Central memory CD8-positive, alpha-beta T cell (primary cell): ENCODE measurements around the gene LCE1C.

Experiments
- ATAC-seq: fragments of 150-1000 bp; cut with Tn5 transposase; replicated peaks from 2 replicates; pipeline ENCODE4 v1.10.0; 2022; ENCODE audit warnings: mild to moderate bottlenecking, moderate FRiP score, moderate number of reproducible peaks; ENCODE audit not compliant: poor library complexity, severe bottlenecking; ENCODE audit errors: extremely low read depth
- DNase-seq, 2 donors: peaks; one replicate each; pipeline ENCODE4 v3.0.0; 2021; ENCODE audit warnings: low spot score in 2 of 2
- H3K27ac Mint-ChIP-seq: one replicate; pipeline ENCODE4 v1.8.0; 2022; ENCODE audit warnings: low read depth, mild to moderate bottlenecking, moderate library complexity, mixed read lengths
- H3K27me3 Mint-ChIP-seq: one replicate; pipeline ENCODE4 v1.8.0; 2022; ENCODE audit warnings: mixed read lengths
- H3K36me3 Mint-ChIP-seq: one replicate; pipeline ENCODE4 v1.8.0; 2022; ENCODE audit warnings: mild to moderate bottlenecking, moderate library complexity, mixed read lengths; ENCODE audit not compliant: insufficient read depth
- H3K4me1 Mint-ChIP-seq: one replicate; pipeline ENCODE4 v1.8.0; 2022; ENCODE audit warnings: mixed read lengths
- H3K4me3 Mint-ChIP-seq: one replicate; pipeline ENCODE4 v1.8.0; 2022; ENCODE audit warnings: mild to moderate bottlenecking, moderate library complexity, mixed read lengths
- H3K9me3 Mint-ChIP-seq: one replicate; pipeline ENCODE4 v1.8.0; 2022; ENCODE audit warnings: mixed read lengths

The LCE1C gene

GRCh38 chr1:152786077-152786476 lies 20.4 kb downstream of the LCE1C start, which contains the start of gene LCE1E:
Gene LCE1E (plus strand): TSS chr1:152786257. CDS start chr1:152787300, 1,043 bp downstream.
- no peak for DNase-seq
- H3K27me3 Mint-ChIP-seq = peaks cover 64% of the 10 kb centered on the region
- no peak within 1 kb of the TSS for H3K4me3 Mint-ChIP-seq
- no peaks in the 10 kb centered on the region for H3K4me1 Mint-ChIP-seq
- H3K27ac Mint-ChIP-seq = no peak within 1 kb of the TSS
- ATAC-seq = no peak
- no peaks in the 10 kb centered on the region for H3K36me3 Mint-ChIP-seq
- H3K9me3 Mint-ChIP-seq = no peaks in the 10 kb centered on the region

- Mint-ChIP-seq H3K36me3 (no peaks in the 10 kb centered on the region), H3K27ac (no peak overlapping the region), H3K4me3 (no peak overlapping the region), H3K27me3 (peaks cover 81% of the 10 kb centered on the region), H3K9me3 (no peaks in the 10 kb centered on the region), H3K4me1 (no peaks in the 10 kb centered on the region)
- DNase-seq (no peak), ATAC-seq (no peak)
These were observed 23.4 kb downstream of the LCE1C start for GRCh38 chr1:152783095-152783494.

GRCh38 chr1:152777510-152778137 lies 28.8 kb downstream of the LCE1C start:
- no peak for DNase-seq
- no peak for ATAC-seq
- Mint-ChIP-seq H3K27me3 (peaks cover 72% of the 10 kb centered on the region), H3K27ac (no peak overlapping the region), H3K9me3 (no peaks in the 10 kb centered on the region), H3K4me1 (no peaks in the 10 kb centered on the region), H3K36me3 (no peaks in the 10 kb centered on the region), H3K4me3 (no peak overlapping the region)

- Mint-ChIP-seq H3K4me1 (no peaks in the 10 kb centered on the region), H3K36me3 (no peaks in the 10 kb centered on the region), H3K4me3 (no peak overlapping the region), H3K9me3 (no peaks in the 10 kb centered on the region), H3K27me3 (peaks cover 66% of the 10 kb centered on the region), H3K27ac (no peak overlapping the region)
- ATAC-seq (no peak), DNase-seq (no peak)
These were observed 30.1 kb downstream of the LCE1C start for GRCh38 chr1:152776361-152776760.

- Mint-ChIP-seq H3K4me1 (no peaks in the 10 kb centered on the region), H3K27me3 (peaks cover 71% of the 10 kb centered on the region), H3K4me3 (no peak within 1 kb of the TSS), H3K27ac (no peak within 1 kb of the TSS), H3K9me3 (no peaks in the 10 kb centered on the region), H3K36me3 (no peaks in the 10 kb centered on the region)
- DNase-seq (no peak), ATAC-seq (no peak)
These were observed 31.6 kb downstream of the LCE1C start, which contains the start of gene LCE1F for GRCh38 chr1:152774875-152775274. Gene LCE1F (plus strand): TSS chr1:152775140. CDS start chr1:152776372, 1,232 bp downstream.

GRCh38 chr1:152770411-152770810 lies 36.0 kb downstream of the LCE1C start:
- Mint-ChIP-seq H3K36me3 (no peaks in the 10 kb centered on the region), H3K4me3 (no peak overlapping the region), H3K9me3 (no peaks in the 10 kb centered on the region), H3K27me3 (peaks cover 48% of the 10 kb centered on the region), H3K27ac (no peak overlapping the region), H3K4me1 (no peaks in the 10 kb centered on the region)
- ATAC-seq = no peak
- no peak for DNase-seq

- DNase-seq (no peak), ATAC-seq (no peak)
- peaks cover 43% of the 10 kb centered on the region for H3K27me3 Mint-ChIP-seq
- H3K4me1 Mint-ChIP-seq = no peaks in the 10 kb centered on the region
- no peaks in the 10 kb centered on the region for H3K9me3 Mint-ChIP-seq
- no peak overlapping the region for H3K4me3 Mint-ChIP-seq
- no peak overlapping the region for H3K27ac Mint-ChIP-seq
- no peaks in the 10 kb centered on the region for H3K36me3 Mint-ChIP-seq
These were observed 37.5 kb downstream of the LCE1C start for GRCh38 chr1:152768847-152769533.

- no peak overlapping the region for H3K4me3 Mint-ChIP-seq
- no peak for DNase-seq
- no peak overlapping the region for H3K27ac Mint-ChIP-seq
- ATAC-seq = no peak
- no peaks in the 10 kb centered on the region for H3K9me3 Mint-ChIP-seq
- peaks cover 64% of the 10 kb centered on the region for H3K27me3 Mint-ChIP-seq
- H3K4me1 Mint-ChIP-seq = no peaks in the 10 kb centered on the region
- no peaks in the 10 kb centered on the region for H3K36me3 Mint-ChIP-seq
These were observed 44.7 kb downstream of the LCE1C start for GRCh38 chr1:152761609-152762213.

GRCh38 chr1:152760551-152761190 lies 45.8 kb downstream of the LCE1C start:
- Mint-ChIP-seq H3K9me3 (no peaks in the 10 kb centered on the region), H3K36me3 (no peaks in the 10 kb centered on the region), H3K4me3 (no peak overlapping the region), H3K27ac (no peak overlapping the region), H3K4me1 (no peaks in the 10 kb centered on the region), H3K27me3 (peaks cover 69% of the 10 kb centered on the region)
- ATAC-seq (no peak), DNase-seq (no peak)

GRCh38 chr1:152759453-152760173 lies 46.8 kb downstream of the LCE1C start:
- no peaks in the 10 kb centered on the region for H3K36me3 Mint-ChIP-seq
- no peak overlapping the region for H3K27ac Mint-ChIP-seq
- DNase-seq (no peak), ATAC-seq (no peak)
- peaks cover 69% of the 10 kb centered on the region for H3K27me3 Mint-ChIP-seq
- H3K9me3 Mint-ChIP-seq = no peaks in the 10 kb centered on the region
- no peaks in the 10 kb centered on the region for H3K4me1 Mint-ChIP-seq
- no peak overlapping the region for H3K4me3 Mint-ChIP-seq

GRCh38 chr1:152758636-152759035 lies 47.8 kb downstream of the LCE1C start:
- H3K27me3 Mint-ChIP-seq = peaks cover 76% of the 10 kb centered on the region
- no peak for ATAC-seq
- H3K4me3 Mint-ChIP-seq = no peak overlapping the region
- H3K36me3 Mint-ChIP-seq = no peaks in the 10 kb centered on the region
- H3K4me1 Mint-ChIP-seq = no peaks in the 10 kb centered on the region
- DNase-seq = no peak
- no peaks in the 10 kb centered on the region for H3K9me3 Mint-ChIP-seq
- no peak overlapping the region for H3K27ac Mint-ChIP-seq

- no peak within 1 kb of the TSS for H3K27ac Mint-ChIP-seq
- no peak for DNase-seq
- ATAC-seq = no peak
These were observed 48.7 kb downstream of the LCE1C start, which contains the start of gene KPRP for GRCh38 chr1:152757747-152758146. Gene KPRP (plus strand): TSS chr1:152758025. CDS start chr1:152759589, 1,564 bp downstream.

More at GRCh38 chr1:152757747-152758146, 48.7 kb downstream of the LCE1C start, which contains the start of gene KPRP:
- Mint-ChIP-seq H3K4me1 (no peaks in the 10 kb centered on the region), H3K4me3 (no peak within 1 kb of the TSS), H3K36me3 (no peaks in the 10 kb centered on the region), H3K9me3 (no peaks in the 10 kb centered on the region), H3K27me3 (peaks cover 80% of the 10 kb centered on the region)
